Germinal center (tissue), 1 donor: ENCODE data around the gene MYOZ3.

Experiments used
- DNase-seq: peaks from one replicate; pipeline ENCODE4 v3.0.0; 2012; ENCODE audit warnings: mixed read lengths, low spot score

Gene MYOZ3

GRCh38 chr5:150659360-150660107, 1.5 kb upstream of the MYOZ3 start:
- DNase-seq: no peak

DNA sequence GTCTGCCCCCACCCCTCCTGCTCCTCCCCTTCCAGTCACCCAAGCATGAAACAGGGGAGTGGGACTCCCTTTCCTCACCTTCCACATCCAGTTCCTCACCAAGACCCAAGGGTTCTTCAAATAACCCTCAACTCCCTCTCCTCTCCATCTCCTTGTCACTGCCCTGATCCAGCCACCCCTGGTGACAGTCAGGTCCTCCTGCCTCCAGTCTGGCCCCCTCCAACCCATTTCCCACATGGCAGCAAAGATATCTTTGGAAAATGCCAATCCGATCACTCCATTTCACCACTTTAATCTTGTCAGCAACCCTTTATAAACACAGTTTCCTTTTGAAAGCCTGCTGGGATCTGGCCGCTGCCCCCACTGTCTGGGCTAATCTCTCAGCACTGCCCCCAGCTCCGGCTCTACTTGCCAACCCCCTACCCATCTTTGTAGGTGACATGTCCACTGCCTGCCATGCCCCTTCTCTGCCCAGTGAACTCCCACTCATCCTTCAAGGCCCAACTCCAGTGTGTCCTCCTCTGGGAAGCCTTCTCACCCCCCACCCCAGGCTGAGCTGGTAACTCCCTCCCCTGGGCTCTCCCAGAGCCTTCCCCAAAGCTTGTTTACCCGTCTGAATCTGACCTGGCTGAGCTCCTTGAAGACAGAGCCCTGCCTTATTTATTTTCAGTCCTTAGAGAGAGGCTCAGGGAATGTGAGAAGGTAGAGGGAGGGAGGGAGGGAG, 781 bp upstream of the MYOZ3 start:
- DNase-seq: no peak

GRCh38 chr5:150661821-150662596, 958 bp downstream of the MYOZ3 start:
- no peak for DNase-seq

DNA sequence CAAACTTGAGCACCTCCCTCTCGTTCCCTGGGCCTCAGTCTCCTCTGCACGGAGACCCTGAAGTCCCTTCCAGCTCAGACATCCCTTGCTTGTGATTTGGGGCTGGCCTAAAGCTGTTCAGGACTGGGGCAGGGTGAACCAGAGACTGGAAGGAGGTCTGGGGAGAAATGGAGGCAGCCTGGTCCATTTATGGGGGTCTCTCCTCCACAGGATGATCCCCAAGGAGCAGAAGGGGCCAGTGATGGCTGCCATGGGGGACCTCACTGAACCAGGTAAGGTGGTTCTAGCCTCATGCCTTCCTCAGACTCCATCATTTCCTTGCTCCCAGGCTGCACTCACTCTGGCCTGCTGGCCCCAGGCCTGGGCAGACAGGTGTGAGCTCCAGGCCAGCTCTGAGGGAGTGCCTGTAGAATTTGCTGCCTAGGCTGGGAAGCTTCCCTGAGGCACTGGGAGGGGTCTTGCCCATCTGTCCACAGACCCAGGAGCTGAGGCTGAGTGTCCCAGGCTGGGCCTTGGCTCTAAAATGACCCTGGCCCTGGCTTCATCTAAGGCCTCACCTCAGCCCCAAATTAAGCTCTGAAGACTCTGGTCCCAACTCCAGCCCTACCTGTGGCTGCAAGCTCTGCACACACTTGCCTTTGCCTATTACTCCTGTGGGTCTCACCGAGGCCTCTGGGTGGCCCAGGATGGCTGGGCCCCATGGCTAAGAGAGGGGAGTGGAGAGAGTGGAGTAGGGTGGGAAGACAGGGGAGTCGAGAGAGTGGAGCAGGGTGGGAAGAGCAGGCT, 1.9 kb downstream of the MYOZ3 start:
- DNase-seq: no peak

DNA sequence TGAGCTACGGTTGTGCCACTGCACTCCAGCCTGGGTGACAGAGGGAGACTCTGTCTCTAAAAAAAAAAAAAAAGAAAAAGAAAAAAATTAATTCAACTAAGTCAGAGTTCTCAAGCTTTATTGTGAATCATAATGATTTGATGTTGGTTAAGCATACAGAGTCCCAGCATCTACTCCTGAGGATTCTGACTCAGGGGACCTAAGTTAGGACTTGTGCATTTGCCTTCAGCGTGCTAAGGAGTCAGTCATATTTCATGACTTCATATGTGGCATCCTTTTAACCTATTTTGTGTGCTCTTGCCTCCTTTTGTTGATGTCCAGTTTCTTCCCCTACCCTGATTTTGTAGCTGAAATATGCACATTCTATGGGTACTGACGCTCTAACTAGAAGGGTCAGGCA, 2.9 kb downstream of the MYOZ3 start:
- DNase-seq: no peak

DNA sequence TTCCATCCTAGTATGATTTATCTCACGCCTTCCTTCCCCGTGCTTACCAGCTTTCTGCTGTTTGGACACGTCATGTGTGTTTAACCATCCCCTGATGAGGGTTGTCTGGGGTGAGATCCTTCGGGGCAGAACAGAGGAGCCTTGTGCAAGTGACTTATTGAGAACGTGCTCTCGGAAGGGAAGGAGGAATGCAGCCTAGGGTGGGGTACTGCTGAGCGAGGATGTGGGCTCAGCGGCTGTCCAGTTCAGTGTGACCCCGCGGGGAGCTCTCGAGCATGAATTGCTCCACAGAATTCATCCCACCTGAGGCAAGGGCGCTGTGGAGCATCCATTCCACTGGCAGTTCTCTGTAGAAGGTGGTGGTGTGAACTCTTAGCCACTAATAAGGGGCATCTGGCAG, 4.0 kb downstream of the MYOZ3 start:
- DNase-seq: no peak

GRCh38 chr5:150670275-150670947, 9.4 kb downstream of the MYOZ3 start:
- DNase-seq: no peak

DNA sequence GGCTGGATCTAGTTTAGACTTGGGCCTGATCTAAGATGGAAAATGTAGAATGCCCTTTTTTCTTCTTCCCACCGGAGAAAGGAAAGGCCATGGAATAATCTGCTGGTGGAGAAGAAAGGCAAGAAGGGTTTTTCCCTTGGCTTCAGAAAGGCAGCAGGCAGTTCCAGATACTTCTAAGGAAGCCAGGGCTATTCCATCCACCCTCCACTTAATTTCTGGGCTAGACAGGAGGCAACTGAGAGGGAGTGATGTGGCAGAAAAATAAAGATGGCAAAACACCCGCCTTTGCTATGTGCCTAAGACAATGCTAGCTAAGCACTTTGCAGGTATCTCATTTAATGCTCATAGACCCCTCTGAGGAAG, 9.9 kb downstream of the MYOZ3 start:
- no peak for DNase-seq

DNA sequence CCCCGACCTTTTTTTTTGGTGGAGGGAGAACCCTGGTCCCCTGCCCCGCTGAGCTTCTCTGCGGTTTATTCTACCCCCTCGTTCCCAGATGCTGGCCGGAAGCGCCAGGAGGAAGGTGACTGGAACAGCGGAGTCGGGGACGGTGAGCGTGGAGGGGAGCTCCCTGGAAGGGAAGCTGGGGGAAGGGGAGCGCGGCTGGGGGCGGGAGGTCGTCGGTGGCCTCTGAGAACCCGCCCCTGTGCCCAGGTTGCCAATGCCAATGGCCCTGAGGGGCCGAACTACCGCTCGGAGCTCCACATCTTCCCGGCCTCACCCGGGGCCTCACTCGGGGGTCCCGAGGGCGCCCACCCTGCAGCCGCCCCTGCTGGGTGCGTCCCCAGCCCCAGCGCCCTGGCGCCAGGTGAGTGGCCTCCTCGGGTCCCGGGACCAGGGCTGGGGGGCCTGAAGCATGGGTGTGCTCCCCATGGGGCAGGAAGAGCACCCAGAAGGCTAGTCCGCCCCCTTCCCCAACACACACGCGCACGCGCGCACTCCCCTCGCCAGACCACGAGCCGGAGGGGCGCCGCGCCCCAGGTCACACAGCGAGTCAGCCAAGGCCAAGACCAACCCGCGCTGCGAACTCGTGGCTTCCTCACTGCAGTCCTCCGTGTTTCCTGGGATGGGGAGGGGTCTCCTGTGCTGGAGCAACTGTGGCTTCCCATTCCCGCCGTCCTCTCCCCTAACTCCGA, 10.6 kb downstream of the MYOZ3 start:
- no peak for DNase-seq

DNA sequence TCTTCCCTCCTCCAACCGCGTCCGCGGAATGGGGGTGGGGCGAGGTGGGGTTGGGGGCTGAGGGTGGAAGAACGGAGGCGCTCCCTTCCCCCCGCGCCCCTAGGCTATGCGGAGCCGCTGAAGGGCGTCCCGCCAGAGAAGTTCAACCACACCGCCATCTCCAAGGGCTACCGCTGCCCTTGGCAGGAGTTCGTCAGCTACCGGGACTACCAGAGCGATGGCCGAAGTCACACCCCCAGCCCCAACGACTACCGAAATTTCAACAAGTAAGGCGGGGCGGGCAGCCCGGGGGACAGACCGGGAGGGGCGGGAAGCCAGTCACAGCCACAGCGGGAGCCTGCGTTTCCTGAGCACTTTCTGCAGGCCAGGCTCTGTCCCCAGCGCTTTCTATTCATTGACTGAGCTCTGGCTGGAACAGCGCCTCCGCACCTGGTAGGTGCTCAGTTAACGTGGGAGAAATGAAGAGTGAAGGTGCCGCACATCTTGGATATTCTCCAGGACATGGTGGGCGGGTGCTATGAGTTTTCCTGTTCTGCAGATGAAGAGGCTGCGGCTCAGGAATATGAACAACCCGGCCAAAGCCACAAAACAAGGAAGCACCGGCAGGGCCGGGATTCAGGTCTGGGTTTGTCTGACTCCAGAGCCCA, 11.3 kb downstream of the MYOZ3 start:
- no peak for DNase-seq

DNA sequence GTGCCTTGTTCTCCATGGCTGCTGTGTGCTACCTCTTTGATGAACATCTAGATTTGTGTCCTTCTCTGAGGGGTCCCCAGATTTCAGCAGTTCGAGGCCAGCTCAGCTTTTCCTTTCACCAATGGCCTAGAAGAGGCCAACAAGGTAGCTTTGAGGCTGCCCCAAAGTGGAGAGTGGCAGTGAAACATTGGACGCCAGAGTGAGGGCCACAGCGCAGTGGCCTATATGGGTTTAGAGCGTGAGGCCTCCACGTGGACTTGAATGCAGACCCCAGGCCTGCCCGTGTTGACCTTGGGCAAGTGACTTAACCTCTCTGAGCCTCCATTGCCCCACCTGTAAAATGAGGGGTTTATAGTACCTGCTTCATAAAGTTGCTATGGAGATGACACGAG, 11.8 kb downstream of the MYOZ3 start:
- no peak for DNase-seq

DNA sequence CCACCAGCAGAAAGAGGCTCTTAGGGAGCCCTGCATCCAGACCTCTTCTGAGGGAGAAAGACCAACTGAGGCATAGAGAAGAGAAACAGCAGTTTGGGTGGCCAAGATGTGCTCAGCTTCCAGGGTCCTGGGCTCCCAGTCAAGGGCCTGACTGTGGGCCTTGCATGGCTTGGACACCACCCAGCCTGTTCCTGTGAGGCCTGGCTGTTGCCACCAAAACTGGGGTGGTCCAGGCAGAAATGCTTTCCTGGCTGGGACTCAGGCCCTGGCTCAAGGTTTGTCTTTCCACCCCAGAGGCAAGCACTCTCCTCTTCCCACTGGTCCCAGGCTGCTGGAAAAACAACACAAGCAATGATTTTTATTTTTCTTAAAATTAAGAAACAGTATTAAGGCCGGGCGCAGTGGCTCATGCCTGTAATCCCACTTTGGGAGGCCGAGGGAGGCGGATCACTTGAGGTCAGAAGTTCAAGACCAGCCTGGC, 13.3 kb downstream of the MYOZ3 start:
- no peak for DNase-seq

- no peak for DNase-seq
Measured at GRCh38 chr5:150675069-150675468, 14.0 kb downstream of the MYOZ3 start.

DNA sequence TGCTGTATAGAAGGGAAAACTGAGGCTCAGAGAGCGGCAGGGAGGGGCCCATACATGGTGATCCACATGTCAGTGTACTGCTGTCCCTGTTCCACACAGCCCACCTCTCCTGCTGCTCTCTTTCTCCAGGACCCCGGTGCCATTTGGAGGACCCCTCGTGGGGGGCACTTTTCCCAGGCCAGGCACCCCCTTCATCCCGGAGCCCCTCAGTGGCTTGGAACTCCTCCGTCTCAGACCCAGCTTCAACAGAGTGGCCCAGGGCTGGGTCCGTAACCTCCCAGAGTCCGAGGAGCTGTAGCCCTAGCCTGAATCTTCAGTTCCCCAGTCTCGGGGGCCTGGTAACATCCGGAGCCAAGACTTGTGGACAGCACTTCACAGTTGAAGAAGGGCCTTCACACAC, 15.5 kb downstream of the MYOZ3 start:
- DNase-seq: no peak

- DNase-seq: no peak
Measured at GRCh38 chr5:150689120-150689519, 28.1 kb downstream of the MYOZ3 start.

DNA sequence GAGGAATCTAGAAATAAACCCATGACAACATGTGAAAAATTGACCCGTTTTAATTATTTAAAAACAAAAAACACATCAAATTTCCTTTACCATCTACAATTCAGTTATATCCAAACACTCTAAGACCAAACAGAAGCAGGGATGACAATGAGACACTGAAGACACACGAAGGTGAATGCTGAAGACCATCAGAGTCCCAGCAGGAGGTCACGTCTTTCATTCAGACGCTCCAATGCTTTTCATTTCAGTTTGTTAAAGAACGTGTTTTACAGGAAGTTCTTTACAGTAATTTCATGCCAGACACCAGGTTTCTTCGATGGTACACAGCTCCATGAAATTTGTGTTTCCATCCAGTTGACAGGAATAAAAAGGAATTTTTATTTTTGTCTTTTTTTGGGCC, 29.7 kb downstream of the MYOZ3 start:
- DNase-seq: no peak

DNA sequence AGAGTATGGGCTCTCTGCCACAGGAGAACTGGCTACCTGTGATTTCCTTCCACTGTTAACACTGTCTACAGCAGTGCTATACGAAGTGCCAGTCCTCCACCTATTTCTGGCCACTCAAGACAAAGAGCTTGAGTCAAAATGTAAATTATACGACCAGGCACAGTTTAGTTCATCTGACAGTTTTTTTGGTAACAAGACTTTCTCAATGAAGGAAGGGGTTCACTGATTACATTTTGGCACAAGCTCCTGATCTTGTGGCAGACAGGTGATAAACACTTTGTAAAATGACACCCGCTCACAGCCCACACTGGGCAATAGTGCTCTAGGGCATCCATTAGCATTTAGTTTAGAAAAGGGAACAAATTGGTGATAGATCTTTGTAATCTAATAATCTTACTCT, 31.2 kb downstream of the MYOZ3 start:
- DNase-seq: no peak

DNA sequence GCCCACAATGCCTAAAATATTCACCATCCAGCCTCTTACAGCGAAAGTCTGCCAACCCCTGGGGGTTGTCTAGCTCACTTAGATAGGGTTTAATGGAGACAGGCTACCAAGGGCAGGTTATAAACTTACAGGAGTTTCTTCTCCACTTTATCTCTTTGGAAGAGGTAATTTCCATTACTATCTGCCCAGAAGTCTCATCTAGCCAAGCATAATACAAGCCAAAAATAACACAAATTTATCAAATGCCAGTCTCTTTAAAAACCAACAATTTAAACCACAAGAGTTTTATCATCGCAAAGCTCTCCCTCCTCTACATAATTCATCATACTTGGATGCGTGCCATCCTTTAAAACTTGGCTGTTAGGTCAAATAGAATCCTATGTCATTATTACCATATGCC, 33.6 kb downstream of the MYOZ3 start:
- DNase-seq: no peak

DNA sequence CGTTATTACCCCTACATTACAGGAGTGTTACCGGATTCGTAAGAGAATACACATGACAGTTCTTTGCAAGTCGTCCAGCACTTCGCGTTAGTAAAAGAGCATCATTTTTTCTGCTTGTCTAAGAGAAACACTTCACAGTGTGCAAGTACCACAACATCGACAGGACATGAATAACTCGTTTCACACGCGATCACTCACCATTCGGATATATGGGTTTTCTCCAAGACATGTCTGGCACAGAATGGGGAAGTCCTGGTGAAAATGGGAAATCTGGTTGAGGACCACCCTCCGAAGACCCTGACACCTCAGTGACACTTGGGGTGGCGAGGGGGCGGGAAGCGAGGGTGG, 39.2 kb downstream of the MYOZ3 start:
- no peak for DNase-seq

- peak; percentile 84 for DNase-seq
Measured at GRCh38 chr5:150700594-150701377, 39.7 kb downstream of the MYOZ3 start, which contains the start of gene RBM22. TSS of gene RBM22 (minus strand) at chr5:150701062. CDS start at chr5:150700985, 77 bp downstream.
